Heart left ventricle (tissue), 16 donors: ENCODE results near the gene LYST. TPM values are rescaled to one million over a fixed set of nuclear protein-coding genes. Genes with fewer than 3 reads are reported as not detected.

ENCODE experiments used
- ATAC-seq, 4 donors: fragments of 200-7000 bp; cut with Tn5 transposase; one replicate each; pipeline ENCODE4 v1.9.1; 2020 to 2022; ENCODE audit warnings: moderate library complexity in 4 of 4, mild to moderate bottlenecking in 3 of 4, moderate number of reproducible peaks in 1 of 4
- DNase-seq, 5 donors: peaks; one replicate each; pipeline ENCODE4 v3.0.0-alpha.2; 2020
- H3K27ac ChIP-seq, 12 donors: fragments of 200-600 bp; sonication (generic) in 4 of 12; one replicate each; pipeline versions ENCODE4 v1.5.0 to v1.8.0; 2016 to 2022; ENCODE audit warnings: mild to moderate bottlenecking in 2 of 12
- H3K27me3 ChIP-seq, 9 donors: fragments of 200-600 bp; sonication (generic) in 2 of 9; one replicate each; pipeline versions ENCODE4 v1.5.1 to v1.8.0; 2016 to 2022; ENCODE audit warnings: mild to moderate bottlenecking in 3 of 9
- H3K36me3 ChIP-seq, 9 donors: fragments of 200-600 bp; sonication (generic) in 2 of 9; one replicate each; pipeline versions ENCODE4 v1.5.0 to v1.8.0; 2018 to 2022; ENCODE audit warnings: mild to moderate bottlenecking in 2 of 9
- H3K4me1 ChIP-seq, 12 donors: fragments of 200-600 bp; sonication (generic) in 4 of 12; one replicate each; pipeline versions ENCODE4 v1.5.0 to v1.8.0; 2016 to 2022; ENCODE audit warnings: mild to moderate bottlenecking in 3 of 12
- H3K4me3 ChIP-seq, 12 donors: fragments of 200-600 bp; sonication (generic) in 4 of 12; one replicate each; pipeline versions ENCODE4 v1.5.0 to v1.8.0; 2017 to 2022; ENCODE audit warnings: mild to moderate bottlenecking in 9 of 12, moderate library complexity in 4 of 12
- H3K9me3 ChIP-seq, 12 donors: fragments of 200-600 bp; sonication (generic) in 4 of 12; one replicate each; pipeline versions ENCODE4 v1.5.0 to v1.8.0; 2016 to 2022; ENCODE audit warnings: mild to moderate bottlenecking in 1 of 12
- POLR2A ChIP-seq, 2 donors: fragments of 450-650 bp; IDR thresholded peaks; one replicate each; pipeline ENCODE4 v1.6.1; 2017; ENCODE audit warnings: antibody characterized with exemption in 2 of 2, mild to moderate bottlenecking in 2 of 2, moderate library complexity in 2 of 2
- WGBS, 4 donors: extraction: QIAGEN DNeasy Blood & Tissue Kit in 2 of 4; methylation state at CpG; one replicate each; pipeline versions ENCODE4 v1.1.5 to v1.1.7; 2013 to 2018; 5-methylcytosine and 5-hydroxymethylcytosine counted together
- intact Hi-C, 10 donors: fragments of 100-400 bp; cut with DNase I; formaldehyde crosslinking; loops; one replicate each; pipeline versions ENCODE4 v1.11.1 to v1.14.2; 2022
- polyA plus RNA-seq, 2 donors: library from polyadenylated mRNA; stranded (reverse); fragments of 200-250 nt; gene quantifications; one replicate each; pipeline ENCODE4 v1.2.3, GENCODE V29; 2013
- total RNA-seq, 9 donors: library from RNA; depleted of rRNA in 2 of 9; stranded (reverse); fragments of >200 nt in 2 of 9; fragmentation: NEBNext Ultra II Directional in 3 of 9; extraction: Animal tissue kit (Norgen Biotek cat#: 25700) in 3 of 9; gene quantifications; one replicate each; pipeline versions ENCODE4 v1.1.0 to v1.2.4, GENCODE V29; 2016 to 2023
- TF ChIP-seq, protein P1 (sequence below), 12 donors: fragments of 200-600 bp; sonication (generic) in 4 of 12; IDR thresholded peaks; one replicate each; pipeline versions ENCODE4 v1.5.0 to v1.8.0; 2018 to 2022; ENCODE audit warnings: antibody characterized with exemption in 12 of 12, mild to moderate bottlenecking in 5 of 12
- donor health status: ischemic (EF 13 %, LVEDD 7.1; RV severe dilation, severe dysfunction).
- donor health status: healthy with polysubstance abuse.
- donor health status: DM: no; HTN: yes; CAD: no.
- donor health status: DM: no; HTN: no; CAD: no.
- donor health status: ischemic (EF 25% LVEDD 6.9; RV normal size, moderate dysfunction).
- donor health status: ischemic (EF 25% LVEDD 5.7; RV mildly dilated, moderate dysfunction).
- donor health status: healthy.
- donor health status: DM: yes; HTN: yes; CAD: no.
- donor health status: ischemic (EF 35%, LVEDD 5.7; RV mildly dilated, moderate dysfunction).
- donor health status: nonischemic (EF 11% LVEDD 7.7; RV severe dilation, severe dysfunction).
- donor health status: DM: yes; HTN: yes; CAD: no.
- donor health status: PGD.
- donor health status: ischemic (EF 29% LVEDD 5.4; RV normal size, mild dysfunction).
- donor health status: nonischemic (EF 23%, LVEDD 6.1; RV moderate dilation, normal function).

LYST gene
- total and polyA plus RNA-seq, 11 donors, result 3.4 to 22.5 (median 11.2) TPM

DNA sequence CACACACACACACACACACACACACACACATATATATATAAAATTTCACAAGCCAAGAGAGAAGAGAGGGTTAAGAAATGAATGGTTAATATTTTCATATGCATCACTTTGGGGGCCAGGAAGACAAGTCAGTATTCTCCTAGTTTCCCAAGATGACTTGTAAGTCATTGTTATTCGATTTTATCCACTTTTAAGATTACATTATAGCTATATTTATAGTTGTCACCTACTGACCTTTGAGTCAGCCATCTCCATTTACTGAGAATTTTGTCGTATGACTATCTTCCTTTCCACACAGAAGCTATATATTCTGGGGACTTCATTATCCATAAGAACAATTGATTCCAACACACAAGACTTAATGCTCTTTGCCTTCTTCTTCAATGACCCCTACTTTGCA lies 8.9 kb downstream of the LYST start:
- ATAC-seq (no peak), DNase-seq (no peak)
- no peaks in the 10 kb centered on the region for H3K27me3 ChIP-seq
- no peak overlapping the region for H3K27ac ChIP-seq
- TF ChIP-seq, protein P1, sequence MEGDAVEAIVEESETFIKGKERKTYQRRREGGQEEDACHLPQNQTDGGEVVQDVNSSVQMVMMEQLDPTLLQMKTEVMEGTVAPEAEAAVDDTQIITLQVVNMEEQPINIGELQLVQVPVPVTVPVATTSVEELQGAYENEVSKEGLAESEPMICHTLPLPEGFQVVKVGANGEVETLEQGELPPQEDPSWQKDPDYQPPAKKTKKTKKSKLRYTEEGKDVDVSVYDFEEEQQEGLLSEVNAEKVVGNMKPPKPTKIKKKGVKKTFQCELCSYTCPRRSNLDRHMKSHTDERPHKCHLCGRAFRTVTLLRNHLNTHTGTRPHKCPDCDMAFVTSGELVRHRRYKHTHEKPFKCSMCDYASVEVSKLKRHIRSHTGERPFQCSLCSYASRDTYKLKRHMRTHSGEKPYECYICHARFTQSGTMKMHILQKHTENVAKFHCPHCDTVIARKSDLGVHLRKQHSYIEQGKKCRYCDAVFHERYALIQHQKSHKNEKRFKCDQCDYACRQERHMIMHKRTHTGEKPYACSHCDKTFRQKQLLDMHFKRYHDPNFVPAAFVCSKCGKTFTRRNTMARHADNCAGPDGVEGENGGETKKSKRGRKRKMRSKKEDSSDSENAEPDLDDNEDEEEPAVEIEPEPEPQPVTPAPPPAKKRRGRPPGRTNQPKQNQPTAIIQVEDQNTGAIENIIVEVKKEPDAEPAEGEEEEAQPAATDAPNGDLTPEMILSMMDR (IDR thresholded peaks at IDR 0.05), result no peak
- TF ChIP-seq POLR2A (IDR thresholded peaks at IDR 0.05), result no peak
- intact Hi-C loops, result no loop called here
- H3K4me3 ChIP-seq, result no peak overlapping the region
- H3K4me1 ChIP-seq, result peaks cover 0 to 71% (median 15%) of the 10 kb centered on the region in 12 donors
- no peaks in the 10 kb centered on the region for H3K9me3 ChIP-seq
- H3K36me3 ChIP-seq, result no peaks in the 10 kb centered on the region
- 27 to 87% (median 49%) methylated on average over 2 of the region's 2 CpGs for WGBS, 4 donors

DNA sequence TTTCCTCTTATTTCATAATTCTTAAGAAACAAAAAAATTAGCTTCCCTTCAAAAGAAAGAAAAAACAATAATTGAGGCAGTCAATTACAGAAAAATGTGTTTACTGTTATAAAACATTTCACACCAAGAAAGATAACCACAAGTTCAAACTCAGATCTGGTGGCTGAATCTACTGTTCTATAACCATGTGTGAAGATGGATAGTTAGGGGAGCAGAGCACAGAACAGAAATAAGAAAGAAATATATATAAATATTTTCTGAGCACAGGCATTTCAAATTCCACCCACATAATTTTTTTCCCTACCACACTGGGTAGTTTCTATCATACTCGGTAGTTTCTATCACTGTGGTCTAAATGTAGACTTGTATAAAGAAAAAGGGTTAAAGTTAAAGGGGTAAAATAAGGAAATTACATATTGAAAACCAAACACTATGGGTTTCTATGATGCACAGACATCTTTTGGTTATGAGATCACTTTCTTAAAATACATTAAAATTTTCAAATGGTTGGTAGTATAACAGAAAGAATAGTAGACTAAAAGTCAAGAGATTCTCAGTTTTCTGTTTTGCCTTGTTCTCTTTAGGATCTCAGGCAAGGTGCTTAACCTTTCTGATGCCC lies 10.8 kb downstream of the LYST start:
- intact Hi-C loops, result no loop called here
- H3K9me3 ChIP-seq, result no peaks in the 10 kb centered on the region
- ATAC-seq (no peak), DNase-seq (no peak)
- no peak overlapping the region for H3K4me3 ChIP-seq
- WGBS, 4 donors, result 72 to 83% (median 80%) methylated on average over 1 of the region's 1 CpG
- peaks cover 0 to 78% (median 17%) of the 10 kb centered on the region in 12 donors for H3K4me1 ChIP-seq
- no peaks in the 10 kb centered on the region for H3K27me3 ChIP-seq
- TF ChIP-seq, protein P1 (IDR thresholded peaks at IDR 0.05), result no peak
- TF ChIP-seq POLR2A (IDR thresholded peaks at IDR 0.05), result no peak
- H3K27ac ChIP-seq, result no peak overlapping the region
- no peaks in the 10 kb centered on the region for H3K36me3 ChIP-seq

DNA sequence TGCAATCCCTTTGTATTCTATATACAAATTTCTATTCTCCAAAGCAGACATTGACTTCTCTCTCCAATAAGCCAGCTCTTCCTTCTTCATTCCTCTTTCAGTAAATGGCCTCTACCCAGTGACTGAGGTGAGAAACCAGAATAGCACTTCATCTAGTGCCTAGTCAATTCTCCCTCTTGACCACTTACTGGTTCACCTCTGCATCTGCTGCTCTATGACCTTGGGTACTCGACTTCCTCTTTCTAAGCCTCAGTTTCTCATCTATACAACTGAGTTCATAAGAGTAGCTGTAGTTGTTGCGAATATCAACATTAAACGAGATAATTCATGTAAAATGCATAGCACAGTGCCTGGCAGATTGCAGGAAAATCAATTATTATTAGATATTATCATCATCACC lies 12.4 kb downstream of the LYST start:
- Histone ChIP-seq H3K27me3 (no peaks in the 10 kb centered on the region), H3K9me3 (no peaks in the 10 kb centered on the region), H3K4me1 (peaks cover 0 to 81% (median 17%) of the 10 kb centered on the region in 12 donors), H3K27ac (no peak overlapping the region), H3K4me3 (no peak overlapping the region), H3K36me3 (no peaks in the 10 kb centered on the region)
- 90 to 93% (median 91%) methylated on average over 3 of the region's 3 CpGs for WGBS, 4 donors
- intact Hi-C loops, result no loop called here
- TF ChIP-seq POLR2A (IDR thresholded peaks at IDR 0.05), result no peak
- TF ChIP-seq, protein P1 (IDR thresholded peaks at IDR 0.05), result no peak
- DNase-seq (no peak), ATAC-seq (no peak)

DNA sequence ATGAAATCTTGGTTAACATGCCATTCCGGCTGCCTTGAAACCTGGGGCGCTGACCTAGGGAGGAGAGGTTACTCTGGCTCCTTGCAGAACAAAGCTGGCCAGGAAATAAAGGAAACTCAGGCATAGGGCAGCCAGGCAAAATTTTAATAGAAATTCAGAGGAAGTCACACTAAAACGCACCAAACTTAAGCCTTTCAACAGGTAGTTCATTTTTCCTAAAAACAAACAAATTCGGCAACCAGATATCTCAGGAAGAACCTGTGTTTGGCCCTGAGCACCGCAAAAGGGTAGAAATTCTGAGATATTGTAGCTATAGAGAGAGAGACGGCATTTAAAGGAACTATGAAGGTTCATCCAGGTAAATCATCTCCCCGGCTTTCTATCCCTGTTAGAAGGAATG lies 13.1 kb downstream of the LYST start:
- DNase-seq (no peak), ATAC-seq (no peak)
- 79 to 86% (median 83%) methylated on average over 7 of the region's 7 CpGs for WGBS, 4 donors
- H3K36me3 ChIP-seq, result no peaks in the 10 kb centered on the region
- H3K9me3 ChIP-seq, result no peaks in the 10 kb centered on the region
- H3K27ac ChIP-seq, result no peak overlapping the region
- intact Hi-C loops, result no loop called here
- TF ChIP-seq, protein P1 (IDR thresholded peaks at IDR 0.05), result no peak
- no peak for TF ChIP-seq POLR2A (IDR thresholded peaks at IDR 0.05)
- H3K4me3 ChIP-seq, result no peak overlapping the region
- H3K4me1 ChIP-seq, result peaks cover 0 to 81% (median 17%) of the 10 kb centered on the region in 12 donors
- no peaks in the 10 kb centered on the region for H3K27me3 ChIP-seq
